ENCODE results near the gene PTPRC.
A peak's percentile ranks its signal among the peaks of the same experiment; 100 is the strongest.

The PTPRC gene

DNA sequence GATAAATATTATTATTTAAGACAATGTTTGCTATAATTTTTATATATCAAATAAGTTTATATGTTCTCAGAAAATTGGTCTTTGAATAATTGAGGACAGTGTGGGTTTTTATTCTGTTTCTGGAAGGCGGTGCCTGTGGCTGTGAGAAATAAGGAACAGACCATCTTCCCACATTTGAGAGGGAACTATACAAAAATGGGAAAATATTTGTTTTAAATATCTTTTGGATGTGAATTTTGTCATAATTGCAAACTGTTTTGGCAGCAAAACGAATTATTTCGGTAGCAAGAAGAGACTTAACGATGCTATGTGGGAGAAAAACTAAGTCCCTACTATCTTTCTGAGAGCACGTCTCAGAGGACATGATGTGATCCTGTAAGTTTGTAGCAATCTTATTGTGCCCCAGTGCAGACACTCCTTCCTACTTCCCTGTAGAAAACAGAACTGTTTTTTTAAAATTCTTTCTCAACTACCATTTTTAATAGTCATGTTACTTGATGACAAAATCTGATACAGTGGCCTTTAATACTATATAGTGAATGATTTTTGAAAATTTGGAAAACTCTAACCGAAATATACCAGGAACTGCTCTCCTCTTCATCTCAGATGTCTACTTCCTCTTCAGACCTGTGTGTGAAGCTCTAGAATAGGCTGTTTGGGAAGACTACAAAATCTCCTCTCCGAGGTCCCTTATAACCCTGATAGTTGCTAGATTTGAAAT is 25.4 kb downstream of the PTPRC start:
- TF ChIP-seq CTCF (IDR thresholded peaks at IDR 0.05; ENCODE audit: control extremely low read depth, extremely low read depth, low read depth, missing control alignments): no peak
- ChIA-PET CTCF (no interaction called here), POLR2A (no interaction called here)
- DNase-seq (ENCODE audit: extremely low spot score): no peak

DNA sequence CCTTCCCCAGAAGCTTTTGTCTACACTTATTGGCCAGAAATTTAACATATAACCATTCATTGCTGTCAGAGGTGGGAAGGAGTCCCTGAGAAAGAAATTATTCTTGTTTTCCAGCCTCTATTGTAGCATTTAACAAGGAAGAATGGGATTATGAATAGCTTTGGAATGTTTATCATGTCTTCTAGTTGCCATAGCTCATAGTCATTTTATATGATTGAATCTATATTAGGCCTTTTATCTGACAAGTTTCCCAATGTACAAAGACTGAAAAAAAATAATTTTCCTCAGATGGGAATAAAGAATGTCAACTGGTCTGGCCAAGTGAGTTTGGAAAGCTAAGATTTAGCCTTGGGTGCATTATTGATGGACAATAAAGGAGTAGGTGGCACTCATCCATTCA is 28.3 kb downstream of the PTPRC start:
- no peak for DNase-seq (ENCODE audit: extremely low spot score)
- no peak for TF ChIP-seq CTCF (IDR thresholded peaks at IDR 0.05; ENCODE audit: control extremely low read depth, extremely low read depth, low read depth, missing control alignments)
- ChIA-PET POLR2A (interaction anchor here (1.0 kb wide), 1 partner anchor 8 kb away, joined by 3 read pairs; no protein-coding TSS in a partner anchor), CTCF (interaction anchor here (0.9 to 2.5 kb wide), 9 partner anchors 8 to 31 kb away, joined by 3 to 12 read pairs (median 4); partner anchors contain the start of gene PTPRC)

GRCh38 chr1:198667807-198668206 is 29.0 kb downstream of the PTPRC start:
- TF ChIP-seq CTCF (IDR thresholded peaks at IDR 0.05; ENCODE audit: control extremely low read depth, extremely low read depth, low read depth, missing control alignments): no peak
- ChIA-PET POLR2A (interaction anchor here (1.0 kb wide), 1 partner anchor 9 kb away, joined by 3 read pairs; no protein-coding TSS in a partner anchor), CTCF (interaction anchor here (0.6 to 2.5 kb wide), 9 partner anchors 8 to 29 kb away, joined by 3 to 12 read pairs (median 4); partner anchors contain the start of gene PTPRC)

DNA sequence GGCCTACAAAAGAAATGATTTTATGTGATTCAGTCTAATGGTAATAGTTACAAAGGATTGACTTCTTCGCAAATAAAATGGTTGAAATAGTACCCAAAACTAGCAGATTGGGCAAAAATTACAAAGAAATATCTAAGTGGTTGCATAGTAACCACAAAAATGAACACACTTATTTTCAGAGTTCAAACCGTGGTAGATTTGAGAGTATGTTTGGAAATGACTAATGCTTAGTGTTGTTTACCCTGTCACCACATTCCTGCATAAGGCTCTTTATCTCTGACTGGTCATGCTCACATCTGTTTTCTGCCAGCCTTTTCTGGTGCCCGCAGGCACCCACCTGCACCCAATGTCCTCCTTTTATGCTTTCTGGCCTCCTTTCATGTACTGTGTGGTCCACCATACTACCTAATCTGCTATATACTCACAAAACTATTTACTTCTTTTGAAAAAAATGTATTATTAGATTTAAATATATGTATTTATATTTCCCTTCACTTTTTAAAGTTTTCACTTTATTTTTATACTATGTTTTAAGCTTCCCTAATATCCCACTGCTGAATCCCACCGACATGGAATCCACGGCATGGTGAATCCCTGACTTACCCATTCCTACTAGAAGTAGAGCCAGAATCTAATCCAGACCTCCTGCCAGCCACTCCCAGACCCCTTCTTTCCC is 30.3 kb downstream of the PTPRC start:
- ChIA-PET POLR2A (interaction anchor here (0.6 kb wide), 1 partner anchor 70 kb away, joined by 3 read pairs; no protein-coding TSS in a partner anchor), CTCF (interaction anchor here (1.1 to 1.7 kb wide), 3 partner anchors 10 to 42 kb away, joined by 4 to 6 read pairs (median 4); no protein-coding TSS in a partner anchor)
- peak; percentile 29 for DNase-seq (ENCODE audit: extremely low spot score)
- no peak for TF ChIP-seq CTCF (IDR thresholded peaks at IDR 0.05; ENCODE audit: control extremely low read depth, extremely low read depth, low read depth, missing control alignments)

More at GRCh38 chr1:198667807-198668206, 29.0 kb downstream of the PTPRC start:
- no peak for DNase-seq (ENCODE audit: extremely low spot score)

- no peak for DNase-seq (ENCODE audit: extremely low spot score)
- CTCF ChIA-PET: interaction anchor here (1.1 to 1.7 kb wide), 3 partner anchors 10 to 42 kb away, joined by 4 to 6 read pairs (median 4); no protein-coding TSS in a partner anchor
- POLR2A ChIA-PET: interaction anchor here (0.6 kb wide), 1 partner anchor 71 kb away, joined by 3 read pairs; no protein-coding TSS in a partner anchor
- TF ChIP-seq CTCF (IDR thresholded peaks at IDR 0.05; ENCODE audit: control extremely low read depth, extremely low read depth, low read depth, missing control alignments): no peak
Measured at GRCh38 chr1:198669771-198670170, 30.9 kb downstream of the PTPRC start.

DNA sequence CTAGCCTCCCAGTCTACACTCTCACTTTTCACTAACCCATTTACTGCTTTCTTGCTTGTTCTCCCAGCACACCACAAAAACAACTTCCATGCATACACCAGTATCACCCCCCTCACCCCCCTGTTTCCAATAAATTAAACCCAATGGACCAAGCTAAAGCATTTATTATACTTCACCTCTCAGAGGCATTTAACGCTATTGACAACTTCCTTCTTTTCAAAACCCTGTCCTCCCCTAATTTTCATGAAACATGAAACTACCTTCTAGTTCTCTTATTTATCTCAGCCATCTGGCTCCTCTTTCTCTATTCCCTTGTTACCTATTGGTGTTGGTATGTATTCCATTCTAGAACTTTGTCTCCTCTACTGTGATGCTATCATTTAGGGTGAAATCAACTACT is 32.3 kb downstream of the PTPRC start:
- TF ChIP-seq CTCF (IDR thresholded peaks at IDR 0.05; ENCODE audit: control extremely low read depth, extremely low read depth, low read depth, missing control alignments): no peak
- no peak for DNase-seq (ENCODE audit: extremely low spot score)
- ChIA-PET POLR2A (no interaction called here), CTCF (interaction anchor here (1.0 to 1.5 kb wide), 4 partner anchors 9 to 34 kb away, joined by 3 read pairs; no protein-coding TSS in a partner anchor)
